Karpas-422 (cell line): ENCODE data around the gene RPP21. TPM values are rescaled to one million over a fixed set of nuclear protein-coding genes. Genes with fewer than 3 reads are reported as not detected.

Experiments used
- DNase-seq: peaks from one replicate; pipeline ENCODE4 v3.0.0-alpha.2; 2015
- H2AFZ ChIP-seq: fragments of 200-600 bp; sonication (generic); 2 replicates; pipeline ENCODE4 v1.6.1; 2014; ENCODE audit warnings: antibody characterized with exemption, low read length, mixed read lengths
- H3K27ac ChIP-seq: fragments of 200-600 bp; sonication (generic); 2 replicates; pipeline ENCODE4 v1.5.1; 2014; ENCODE audit warnings: mild to moderate bottlenecking, low read length, moderate library complexity
- H3K27me3 ChIP-seq: fragments of 200-600 bp; sonication (generic); 2 replicates; pipeline ENCODE4 v1.6.1; 2014; ENCODE audit warnings: low read length, mixed read lengths
- H3K36me3 ChIP-seq: fragments of 200-600 bp; sonication (generic); 2 replicates; pipeline ENCODE4 v1.6.1; 2014; ENCODE audit warnings: low read length, mixed read lengths; ENCODE audit not compliant: insufficient read depth
- H3K4me1 ChIP-seq: fragments of 200-600 bp; sonication (generic); 2 replicates; pipeline ENCODE4 v1.6.1; 2014; ENCODE audit warnings: mild to moderate bottlenecking, low read length, mixed read lengths
- H3K4me2 ChIP-seq: fragments of 200-600 bp; sonication (generic); 2 replicates; pipeline ENCODE4 v1.6.1; 2014; ENCODE audit warnings: low read length, low read depth, mild to moderate bottlenecking; ENCODE audit not compliant: poor library complexity, severe bottlenecking
- H3K4me3 ChIP-seq: fragments of 200-600 bp; sonication (generic); 2 replicates; pipeline ENCODE4 v1.5.1; 2014; ENCODE audit warnings: mild to moderate bottlenecking, antibody characterized with exemption, low read length, mixed read lengths
- H3K79me2 ChIP-seq: fragments of 200-600 bp; sonication (generic); 2 replicates; pipeline ENCODE4 v1.6.1; 2014; ENCODE audit warnings: mild to moderate bottlenecking, low read length, mixed read lengths
- H3K9ac ChIP-seq: fragments of 200-600 bp; sonication (generic); 2 replicates; pipeline ENCODE4 v1.6.0; 2014; ENCODE audit warnings: low read length
- H3K9me2 ChIP-seq: fragments of 200-600 bp; sonication (generic), shearing (Covaris generic); replicated peaks from 2 replicates; pipeline ENCODE4 v1.6.0; 2014; ENCODE audit warnings: mild to moderate bottlenecking, low read length, moderate library complexity; ENCODE audit not compliant: insufficient read depth
- H3K9me3 ChIP-seq: fragments of 300-700, 200-600 bp; sonication (generic); 2 replicates; pipeline ENCODE4 v1.6.1; 2014; ENCODE audit warnings: low read length, mixed read lengths
- H4K20me1 ChIP-seq: fragments of 200-600 bp; sonication (generic); 2 replicates; pipeline ENCODE4 v1.6.1; 2014; ENCODE audit warnings: mild to moderate bottlenecking, antibody characterized with exemption, low read length, low read depth; ENCODE audit not compliant: insufficient read depth
- total RNA-seq: library from RNA; depleted of rRNA; stranded (reverse); fragments of >200 nt; shearing (Covaris generic); gene quantifications from 2 replicates; pipeline ENCODE4 v1.2.3, GENCODE V29; 2014; ENCODE audit warnings: low replicate concordance; rRNA removed

The RPP21 gene
- 71.3 and 78.2 TPM in 2 replicates for total RNA-seq

- H3K9ac ChIP-seq = peak within 1 kb of the TSS; percentile 93
- no peaks in the 10 kb centered on the region for H4K20me1 ChIP-seq
- peaks cover 5% of the 10 kb centered on the region for H3K79me2 ChIP-seq
- no peak within 1 kb of the TSS for H3K27ac ChIP-seq
- peak within 1 kb of the TSS; percentile 98 for H3K4me3 ChIP-seq
- no peaks in the 10 kb centered on the region for H3K9me2 ChIP-seq
- peaks cover 22% of the 10 kb centered on the region for H3K4me1 ChIP-seq
- no peaks in the 10 kb centered on the region for H3K9me3 ChIP-seq
- H3K36me3 ChIP-seq = peaks cover 4% of the 10 kb centered on the region; the same call in 1 of the 2 replicates
- H3K4me2 ChIP-seq = peak within 1 kb of the TSS; percentile 98
- H3K27me3 ChIP-seq = no peaks in the 10 kb centered on the region
- peak; percentile 96 for DNase-seq
- H2AFZ ChIP-seq = peak within 1 kb of the TSS; percentile 79
Observed at GRCh38 chr6:30344868-30345671, at the start of gene RPP21. Gene RPP21 (plus strand): TSS chr6:30345156. CDS start chr6:30345172, 16 bp downstream.

DNA sequence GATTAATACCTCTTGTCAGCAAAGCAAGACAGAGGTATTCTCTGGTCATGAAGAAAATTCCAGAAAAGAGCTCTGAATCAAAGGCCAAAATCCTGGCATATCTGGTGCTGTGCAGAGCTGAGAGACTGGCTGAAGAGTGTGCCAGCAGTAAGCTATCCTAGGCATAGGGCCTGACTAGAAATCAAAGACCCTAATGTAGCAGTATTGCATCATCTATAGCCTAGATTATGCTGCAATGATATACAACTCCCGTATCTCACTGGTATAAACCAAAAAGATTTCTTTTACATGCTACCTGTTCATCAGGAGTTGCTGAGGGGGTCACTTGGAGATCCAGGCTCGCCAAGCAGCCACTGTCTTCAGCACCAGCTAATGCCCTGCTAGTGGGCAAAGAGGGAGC lies 49.1 kb upstream of the RPP21 start:
- H3K9me3 ChIP-seq = no peaks in the 10 kb centered on the region
- H3K4me1 ChIP-seq = no peaks in the 10 kb centered on the region
- no peak overlapping the region for H2AFZ ChIP-seq

DNA sequence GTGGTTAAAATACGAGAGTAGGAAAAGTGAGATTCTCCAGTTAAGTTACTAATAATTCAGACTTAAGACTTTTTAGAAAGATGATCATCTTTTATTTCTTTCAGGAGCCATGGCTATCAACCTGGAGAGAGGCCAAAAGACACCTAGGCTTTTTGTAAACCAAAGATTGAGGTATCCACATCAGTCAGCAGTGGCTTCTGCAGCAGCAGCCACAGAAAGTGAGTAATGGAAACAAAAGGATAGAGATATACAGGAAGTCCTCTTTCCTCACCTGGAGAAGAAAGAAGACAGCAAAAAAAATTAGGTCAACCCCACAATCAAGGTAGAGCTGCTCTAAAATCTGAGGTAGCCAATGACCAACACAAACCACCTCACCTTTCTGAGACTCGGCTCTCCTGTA lies 41.0 kb upstream of the RPP21 start:
- H3K79me2 ChIP-seq = peaks cover 76% of the 10 kb centered on the region
- H4K20me1 ChIP-seq = no peaks in the 10 kb centered on the region
- peaks cover 67% of the 10 kb centered on the region for H3K36me3 ChIP-seq

More for the DNA sequence above, 49.1 kb upstream of the RPP21 start:
- no peak overlapping the region for H3K4me2 ChIP-seq
- no peaks in the 10 kb centered on the region for H3K27me3 ChIP-seq
- no peaks in the 10 kb centered on the region for H4K20me1 ChIP-seq
- peaks cover 41% of the 10 kb centered on the region for H3K36me3 ChIP-seq
- DNase-seq = no peak
- no peak overlapping the region for H3K27ac ChIP-seq
- peaks cover 4% of the 10 kb centered on the region; the same call in 1 of the 2 replicates for H3K79me2 ChIP-seq
- H3K4me3 ChIP-seq = no peak overlapping the region
- H3K9me2 ChIP-seq = no peaks in the 10 kb centered on the region
- no peak overlapping the region for H3K9ac ChIP-seq

DNA sequence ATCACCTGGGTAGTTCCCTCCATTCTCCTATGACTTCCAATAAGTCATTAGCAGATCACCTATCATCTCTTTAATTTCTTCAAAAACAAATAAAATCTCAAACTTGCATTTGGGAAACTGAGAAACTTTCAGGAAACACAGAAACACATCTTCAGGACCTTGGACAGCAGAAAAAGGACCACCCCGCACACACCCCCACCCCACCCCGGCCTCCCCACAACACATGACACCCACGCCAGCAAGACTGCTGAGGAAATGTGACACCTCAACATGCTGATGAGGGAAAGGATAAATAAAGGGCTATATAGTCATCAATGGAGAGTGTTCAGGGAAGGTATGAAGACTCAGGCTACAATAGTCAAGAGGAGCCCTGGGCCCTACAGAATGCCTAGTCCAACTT lies 33.9 kb upstream of the RPP21 start:
- Histone ChIP-seq H3K9ac (no peak overlapping the region), H3K9me3 (no peaks in the 10 kb centered on the region), H3K79me2 (peaks cover 100% of the 10 kb centered on the region), H3K9me2 (no peaks in the 10 kb centered on the region), H3K4me1 (no peaks in the 10 kb centered on the region), H3K4me3 (no peak overlapping the region), H3K27me3 (no peaks in the 10 kb centered on the region), H2AFZ (no peak overlapping the region), H3K4me2 (no peak overlapping the region), H3K27ac (no peak overlapping the region), H4K20me1 (0 out of 2 replicates have a peak, but pooled peaks cover 9% of the 10 kb centered on the region), H3K36me3 (peaks cover 73% of the 10 kb centered on the region)
- DNase-seq = no peak

More for the DNA sequence above, 41.0 kb upstream of the RPP21 start:
- H3K9ac ChIP-seq = no peak overlapping the region
- no peaks in the 10 kb centered on the region for H3K27me3 ChIP-seq
- H2AFZ ChIP-seq = no peak overlapping the region
- no peaks in the 10 kb centered on the region for H3K4me1 ChIP-seq
- no peak overlapping the region for H3K4me2 ChIP-seq
- no peak overlapping the region for H3K4me3 ChIP-seq
- DNase-seq = no peak
- H3K27ac ChIP-seq = no peak overlapping the region
- H3K9me3 ChIP-seq = peaks cover 7% of the 10 kb centered on the region
- no peaks in the 10 kb centered on the region for H3K9me2 ChIP-seq

GRCh38 chr6:30311671-30312070 lies 33.3 kb upstream of the RPP21 start:
- no peak overlapping the region for H3K27ac ChIP-seq
- no peak overlapping the region for H2AFZ ChIP-seq
- H4K20me1 ChIP-seq = 0 out of 2 replicates have a peak, but pooled peaks cover 13% of the 10 kb centered on the region
- DNase-seq = no peak
- no peaks in the 10 kb centered on the region for H3K9me3 ChIP-seq
- H3K9ac ChIP-seq = no peak overlapping the region
- H3K4me2 ChIP-seq = no peak overlapping the region
- no peaks in the 10 kb centered on the region for H3K4me1 ChIP-seq
- no peaks in the 10 kb centered on the region for H3K27me3 ChIP-seq
- H3K36me3 ChIP-seq = peaks cover 73% of the 10 kb centered on the region
- H3K9me2 ChIP-seq = no peaks in the 10 kb centered on the region
- H3K79me2 ChIP-seq = peaks cover 100% of the 10 kb centered on the region
- no peak overlapping the region for H3K4me3 ChIP-seq

DNA sequence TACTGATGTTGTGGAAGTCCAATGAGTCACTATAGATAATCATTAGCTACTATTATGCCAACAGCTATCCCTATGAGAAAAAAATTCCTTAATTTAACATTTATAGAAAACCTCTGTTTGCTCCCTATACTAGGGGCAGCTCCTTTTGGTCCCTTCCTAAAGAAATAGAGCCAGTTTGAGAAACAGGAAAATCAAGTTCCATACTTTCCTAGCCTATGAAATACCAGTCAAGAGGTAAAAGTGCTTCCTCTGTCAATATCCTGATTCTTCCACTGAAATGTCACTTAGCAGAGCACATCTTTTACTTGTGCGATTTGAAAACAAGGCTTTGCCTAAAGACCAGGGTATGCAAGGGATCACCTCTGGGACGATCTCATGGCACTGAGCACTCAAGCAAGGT lies 32.7 kb upstream of the RPP21 start:
- H3K79me2 ChIP-seq = peaks cover 100% of the 10 kb centered on the region
- H3K27ac ChIP-seq = no peak overlapping the region
- H3K36me3 ChIP-seq = peaks cover 70% of the 10 kb centered on the region
- no peaks in the 10 kb centered on the region for H3K27me3 ChIP-seq
- no peak overlapping the region for H2AFZ ChIP-seq
- no peak overlapping the region for H3K4me2 ChIP-seq
- H4K20me1 ChIP-seq = 0 out of 2 replicates have a peak, but pooled peaks cover 13% of the 10 kb centered on the region
- H3K9ac ChIP-seq = no peak overlapping the region
- H3K9me3 ChIP-seq = no peaks in the 10 kb centered on the region
- no peaks in the 10 kb centered on the region for H3K9me2 ChIP-seq
- H3K4me1 ChIP-seq = no peaks in the 10 kb centered on the region
- no peak for DNase-seq
- H3K4me3 ChIP-seq = no peak overlapping the region

DNA sequence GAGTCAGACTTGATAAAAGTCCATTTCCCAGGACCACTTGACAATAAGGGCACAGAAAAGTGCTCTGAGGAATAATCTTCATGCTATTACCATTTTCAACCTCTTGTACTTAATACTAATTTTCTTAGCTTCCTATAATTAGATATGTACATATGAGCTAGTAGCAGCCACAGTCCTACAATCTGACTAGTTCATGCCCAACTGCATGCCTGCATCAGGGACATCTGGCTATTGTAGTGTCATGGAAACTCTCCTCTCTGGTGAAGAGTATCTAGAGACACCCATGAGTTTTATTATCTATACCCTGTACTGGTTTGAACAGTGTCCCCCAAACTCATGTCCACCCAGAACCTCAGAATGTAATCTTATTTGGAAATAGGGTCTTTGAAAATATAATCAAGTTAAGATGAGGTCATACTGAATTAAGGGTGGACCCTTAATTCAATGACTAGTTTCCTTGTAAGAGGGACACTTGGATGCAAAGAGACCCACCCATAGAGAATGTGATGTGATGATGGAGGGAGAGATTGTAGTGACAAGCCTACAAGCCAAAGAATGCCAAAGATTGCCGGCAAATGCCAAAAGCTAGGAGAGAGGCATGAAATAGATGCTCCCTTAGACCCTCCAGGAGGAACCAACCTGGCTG lies 32.2 kb upstream of the RPP21 start:
- Histone ChIP-seq H3K79me2 (peaks cover 100% of the 10 kb centered on the region), H3K27me3 (no peaks in the 10 kb centered on the region), H3K4me2 (no peak overlapping the region), H3K9ac (no peak overlapping the region), H3K4me3 (no peak overlapping the region), H3K27ac (no peak overlapping the region), H4K20me1 (0 out of 2 replicates have a peak, but pooled peaks cover 13% of the 10 kb centered on the region), H3K36me3 (peaks cover 64% of the 10 kb centered on the region), H2AFZ (no peak overlapping the region), H3K9me3 (no peaks in the 10 kb centered on the region), H3K9me2 (no peaks in the 10 kb centered on the region), H3K4me1 (no peaks in the 10 kb centered on the region)
- DNase-seq = no peak

- Histone ChIP-seq H3K9me2 (no peaks in the 10 kb centered on the region), H3K4me2 (no peak overlapping the region), H3K4me3 (no peak overlapping the region), H3K36me3 (peaks cover 60% of the 10 kb centered on the region), H2AFZ (no peak overlapping the region), H3K79me2 (peaks cover 99% of the 10 kb centered on the region), H4K20me1 (peaks cover 25% of the 10 kb centered on the region), H3K27me3 (no peaks in the 10 kb centered on the region), H3K4me1 (no peaks in the 10 kb centered on the region), H3K9me3 (no peaks in the 10 kb centered on the region), H3K27ac (no peak overlapping the region), H3K9ac (no peak overlapping the region)
- no peak for DNase-seq
Observed at GRCh38 chr6:30315156-30315555, 29.8 kb upstream of the RPP21 start.
